ENCODE measurements around the gene ECEL1. TPM values are rescaled to one million over a fixed set of nuclear protein-coding genes. Genes with fewer than 3 reads are reported as not detected.

The ECEL1 gene
- total RNA-seq, 4 donors from 2014 or later: not detected

DNA sequence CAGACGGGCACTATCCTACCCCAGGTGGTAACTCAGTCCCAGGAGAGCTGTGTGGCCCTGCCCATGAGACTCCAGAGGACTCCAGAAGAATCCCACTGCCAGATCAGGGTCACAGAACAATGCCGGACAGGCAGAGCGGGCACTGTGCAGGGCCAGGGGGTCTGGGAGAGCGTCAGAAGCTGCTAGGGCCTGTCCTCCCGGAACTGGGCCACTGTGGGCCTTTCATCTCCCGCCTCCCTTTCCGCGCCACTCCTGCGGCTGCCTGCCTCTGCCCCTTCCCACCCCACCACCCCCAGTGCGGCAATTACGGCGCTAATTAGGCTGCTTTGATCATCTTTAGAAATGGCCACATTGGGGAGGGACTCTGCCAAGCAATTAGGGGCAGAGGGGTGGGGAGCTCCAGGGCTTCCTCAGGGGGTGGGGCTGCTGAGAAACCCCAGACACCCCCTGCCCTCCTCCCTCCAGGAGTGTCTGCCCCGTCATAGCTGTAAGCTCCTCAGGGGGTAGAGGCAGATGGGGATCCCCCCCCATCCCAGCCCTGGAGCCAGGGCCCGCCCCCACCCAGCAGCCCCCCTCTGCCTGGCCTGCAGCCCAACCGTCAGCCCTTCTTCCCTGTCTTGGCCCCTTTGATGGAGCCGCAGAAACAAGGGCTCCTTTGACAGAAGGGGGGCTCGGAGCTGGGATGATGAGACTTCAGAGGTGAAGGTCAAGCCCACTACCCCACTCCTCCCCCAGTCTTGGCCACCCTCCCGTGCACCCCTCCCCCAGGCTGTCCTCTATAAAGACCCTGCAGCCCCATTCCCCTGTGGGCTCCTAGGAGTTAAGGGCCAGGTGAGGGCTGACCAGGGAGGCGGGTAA lies 32.2 kb upstream of the ECEL1 start, which contains the start of gene PRSS56:
PRSS56 (plus strand) TSS at position 808 of the 858 bp plus-strand sequence. CDS start 211 bp downstream, outside the sequence.
- H3K9me3 ChIP-seq: no peaks in the 10 kb centered on the region
- no peak within 1 kb of the TSS for H3K4me3 ChIP-seq
- H3K36me3 ChIP-seq: no peaks in the 10 kb centered on the region
- DNase-seq: no peak
- H3K27me3 ChIP-seq: peaks cover 0 to 27% of the 10 kb centered on the region in 2 donors
- no peak for TF ChIP-seq POLR2A (IDR thresholded peaks at IDR 0.05)
- TF ChIP-seq, protein P1, sequence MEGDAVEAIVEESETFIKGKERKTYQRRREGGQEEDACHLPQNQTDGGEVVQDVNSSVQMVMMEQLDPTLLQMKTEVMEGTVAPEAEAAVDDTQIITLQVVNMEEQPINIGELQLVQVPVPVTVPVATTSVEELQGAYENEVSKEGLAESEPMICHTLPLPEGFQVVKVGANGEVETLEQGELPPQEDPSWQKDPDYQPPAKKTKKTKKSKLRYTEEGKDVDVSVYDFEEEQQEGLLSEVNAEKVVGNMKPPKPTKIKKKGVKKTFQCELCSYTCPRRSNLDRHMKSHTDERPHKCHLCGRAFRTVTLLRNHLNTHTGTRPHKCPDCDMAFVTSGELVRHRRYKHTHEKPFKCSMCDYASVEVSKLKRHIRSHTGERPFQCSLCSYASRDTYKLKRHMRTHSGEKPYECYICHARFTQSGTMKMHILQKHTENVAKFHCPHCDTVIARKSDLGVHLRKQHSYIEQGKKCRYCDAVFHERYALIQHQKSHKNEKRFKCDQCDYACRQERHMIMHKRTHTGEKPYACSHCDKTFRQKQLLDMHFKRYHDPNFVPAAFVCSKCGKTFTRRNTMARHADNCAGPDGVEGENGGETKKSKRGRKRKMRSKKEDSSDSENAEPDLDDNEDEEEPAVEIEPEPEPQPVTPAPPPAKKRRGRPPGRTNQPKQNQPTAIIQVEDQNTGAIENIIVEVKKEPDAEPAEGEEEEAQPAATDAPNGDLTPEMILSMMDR (IDR thresholded peaks at IDR 0.05): no peak
- peaks cover 0 to 25% (median 16%) of the 10 kb centered on the region in 4 donors for H3K4me1 ChIP-seq
- no peak within 1 kb of the TSS for H3K27ac ChIP-seq

GRCh38 chr2:232518844-232519243 lies 31.2 kb upstream of the ECEL1 start:
- Histone ChIP-seq H3K9me3 (no peaks in the 10 kb centered on the region), H3K36me3 (no peaks in the 10 kb centered on the region), H3K4me1 (peaks cover 0 to 21% (median 13%) of the 10 kb centered on the region in 4 donors), H3K27me3 (peaks cover 0 to 17% of the 10 kb centered on the region in 2 donors), H3K4me3 (no peak overlapping the region), H3K27ac (no peak overlapping the region)
- no peak for TF ChIP-seq POLR2A (IDR thresholded peaks at IDR 0.05)
- TF ChIP-seq, protein P1 (IDR thresholded peaks at IDR 0.05): no peak
- no peak for DNase-seq

DNA sequence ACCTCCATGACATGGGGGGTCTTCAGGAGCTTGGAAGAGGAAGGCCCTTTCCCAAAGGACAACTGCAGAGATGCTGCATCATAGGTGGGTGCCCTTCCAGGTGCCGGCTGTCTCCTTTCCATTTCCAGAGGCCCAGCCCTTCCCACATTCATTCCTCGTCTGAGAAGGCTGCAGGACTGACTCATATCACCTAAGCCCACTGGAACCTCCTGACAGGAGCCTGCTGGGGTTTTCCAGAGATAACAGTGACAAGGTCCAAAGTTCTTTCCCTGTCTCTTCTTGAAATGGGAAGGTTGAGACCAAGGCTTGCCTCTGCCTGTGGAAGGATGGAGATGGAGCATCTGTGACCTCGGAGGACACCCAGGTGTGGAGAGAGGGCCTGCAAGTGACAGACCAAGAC lies 28.9 kb upstream of the ECEL1 start:
- DNase-seq: no peak
- H3K36me3 ChIP-seq: no peaks in the 10 kb centered on the region
- TF ChIP-seq, protein P1 (IDR thresholded peaks at IDR 0.05): no peak
- TF ChIP-seq POLR2A (IDR thresholded peaks at IDR 0.05): no peak
- H3K27me3 ChIP-seq: no peaks in the 10 kb centered on the region
- H3K4me3 ChIP-seq: no peak overlapping the region
- no peaks in the 10 kb centered on the region for H3K4me1 ChIP-seq
- peak overlapping the region in 1 of 4 donors; percentile 69 for H3K27ac ChIP-seq
- H3K9me3 ChIP-seq: no peaks in the 10 kb centered on the region

DNA sequence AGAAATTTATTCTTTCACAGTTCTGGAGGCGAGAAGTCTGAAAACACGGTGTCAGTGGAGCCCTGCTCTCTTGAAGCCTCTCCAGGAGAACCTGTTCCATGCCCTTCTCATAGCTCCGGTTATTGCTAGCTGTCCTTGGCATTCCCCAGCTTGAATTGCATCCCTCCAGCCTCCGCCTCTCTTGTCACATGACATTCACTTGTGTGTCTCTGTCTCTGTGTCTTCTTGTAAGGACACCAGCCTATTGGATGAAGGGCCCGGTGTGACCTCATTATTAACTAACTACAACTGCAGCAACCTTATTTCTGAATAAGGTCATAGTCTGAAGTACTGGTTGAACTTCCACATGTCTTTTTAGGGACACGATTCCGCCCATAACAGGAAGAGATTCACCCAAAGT lies 28.0 kb upstream of the ECEL1 start:
- Histone ChIP-seq H3K4me1 (no peaks in the 10 kb centered on the region), H3K27me3 (no peaks in the 10 kb centered on the region), H3K9me3 (no peaks in the 10 kb centered on the region), H3K4me3 (no peak overlapping the region), H3K36me3 (no peaks in the 10 kb centered on the region), H3K27ac (peak overlapping the region in 1 of 4 donors; percentile 69)
- DNase-seq: peak in 1 of 3 donors; percentile 54
- TF ChIP-seq POLR2A (IDR thresholded peaks at IDR 0.05): no peak
- TF ChIP-seq, protein P1 (IDR thresholded peaks at IDR 0.05): no peak

DNA sequence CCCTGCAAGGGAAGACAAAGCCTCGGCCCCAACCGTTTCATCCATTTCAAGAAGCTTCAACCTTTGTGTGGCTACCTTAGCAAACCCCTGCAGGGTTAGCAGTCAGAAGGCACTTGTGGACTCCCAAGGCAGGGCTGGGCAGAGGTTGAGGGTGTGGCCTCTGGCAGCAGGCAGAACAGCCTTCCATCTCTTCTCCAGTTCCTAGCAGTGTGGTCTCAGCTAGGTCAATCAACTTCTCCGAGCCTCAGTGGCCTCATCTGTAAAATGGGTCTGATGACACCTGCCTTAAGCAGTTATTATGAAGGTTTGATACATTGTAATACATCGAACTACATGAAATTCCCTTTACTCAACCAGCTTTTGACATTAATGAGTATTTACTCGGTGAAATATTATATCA lies 25.7 kb upstream of the ECEL1 start:
- Histone ChIP-seq H3K9me3 (no peaks in the 10 kb centered on the region), H3K27ac (no peak overlapping the region), H3K36me3 (no peaks in the 10 kb centered on the region), H3K4me1 (no peaks in the 10 kb centered on the region), H3K4me3 (no peak overlapping the region), H3K27me3 (no peaks in the 10 kb centered on the region)
- TF ChIP-seq, protein P1 (IDR thresholded peaks at IDR 0.05): no peak
- no peak for TF ChIP-seq POLR2A (IDR thresholded peaks at IDR 0.05)
- DNase-seq: no peak

Measured in Peyer's patch (tissue), 4 donors.